ENCODE data around the gene ADRA1B. TPM values are rescaled to one million over a fixed set of nuclear protein-coding genes. Genes with fewer than 3 reads are reported as not detected.

The ADRA1B gene
- total RNA-seq, 1 donor from 2014 or later, result 0.57 TPM

- no peaks in the 10 kb centered on the region for H3K4me1 Mint-ChIP-seq (ENCODE audit: low read depth)
- no peaks in the 10 kb centered on the region for H3K36me3 Mint-ChIP-seq (ENCODE audit: insufficient read depth)
- H3K27me3 Mint-ChIP-seq, result peaks cover 7% of the 10 kb centered on the region
- no peaks in the 10 kb centered on the region for H3K9me3 Mint-ChIP-seq (ENCODE audit: low read depth)
- no peak overlapping the region for H3K4me3 Mint-ChIP-seq (ENCODE audit: low read depth)
- DNase-seq (ENCODE audit: low spot score, unreplicated experiment), result no peak
- no peak overlapping the region for H3K27ac Mint-ChIP-seq
- TF ChIP-seq CTCF (IDR thresholded peaks at IDR 0.05; ENCODE audit: unreplicated experiment), result no peak
These were observed 30.0 kb upstream of the ADRA1B start for GRCh38 chr5:159886296-159886695.

DNA sequence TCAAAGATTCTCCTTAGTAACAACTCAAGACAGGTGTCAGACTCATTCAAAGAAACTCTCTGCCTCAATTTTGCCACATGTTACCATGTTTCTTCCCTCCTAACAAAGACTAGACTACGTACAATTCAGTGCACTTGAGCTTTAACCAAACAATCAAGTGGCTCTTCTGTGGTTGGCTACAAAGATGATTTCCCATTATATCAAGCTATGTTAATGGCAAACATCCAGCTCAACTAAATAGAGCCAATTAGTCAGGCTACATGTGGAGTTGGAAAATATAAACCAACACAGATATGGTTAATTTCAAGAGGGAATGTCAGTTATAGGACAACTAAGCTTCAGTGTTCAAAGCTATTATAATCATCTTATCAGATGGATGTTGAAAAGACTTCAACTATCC lies 29.2 kb upstream of the ADRA1B start:
- no peaks in the 10 kb centered on the region for H3K36me3 Mint-ChIP-seq (ENCODE audit: insufficient read depth)
- no peak overlapping the region for H3K27ac Mint-ChIP-seq
- no peak for DNase-seq (ENCODE audit: low spot score, unreplicated experiment)
- H3K4me1 Mint-ChIP-seq (ENCODE audit: low read depth), result no peaks in the 10 kb centered on the region
- TF ChIP-seq CTCF (IDR thresholded peaks at IDR 0.05; ENCODE audit: unreplicated experiment), result no peak
- H3K4me3 Mint-ChIP-seq (ENCODE audit: low read depth), result no peak overlapping the region
- H3K27me3 Mint-ChIP-seq, result peaks cover 5% of the 10 kb centered on the region
- H3K9me3 Mint-ChIP-seq (ENCODE audit: low read depth), result no peaks in the 10 kb centered on the region

DNA sequence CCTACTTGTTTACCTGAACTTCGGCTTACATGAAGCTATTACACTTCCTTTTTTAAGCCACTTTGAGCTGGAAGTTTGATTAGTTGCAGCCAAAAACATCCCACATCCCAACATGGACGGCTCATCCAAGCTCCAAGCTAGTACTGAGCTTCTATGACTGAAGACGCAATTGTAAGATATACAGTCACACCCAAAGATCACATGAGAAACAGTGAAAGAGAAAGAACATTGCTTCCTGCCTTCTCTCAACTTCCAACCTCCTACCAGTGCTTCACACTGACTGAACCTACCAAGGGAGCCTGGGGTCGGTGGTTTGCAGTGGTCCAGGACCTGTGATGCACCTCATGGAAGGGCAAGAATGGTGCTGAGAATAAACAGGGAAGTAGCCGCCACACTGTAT lies 27.4 kb upstream of the ADRA1B start:
- no peak for DNase-seq (ENCODE audit: low spot score, unreplicated experiment)
- no peak for TF ChIP-seq CTCF (IDR thresholded peaks at IDR 0.05; ENCODE audit: unreplicated experiment)
- Mint-ChIP-seq H3K27me3 (no peaks in the 10 kb centered on the region), H3K4me3 (ENCODE audit: low read depth) (no peak overlapping the region), H3K27ac (no peak overlapping the region), H3K4me1 (ENCODE audit: low read depth) (no peaks in the 10 kb centered on the region), H3K36me3 (ENCODE audit: insufficient read depth) (no peaks in the 10 kb centered on the region), H3K9me3 (ENCODE audit: low read depth) (no peaks in the 10 kb centered on the region)

DNA sequence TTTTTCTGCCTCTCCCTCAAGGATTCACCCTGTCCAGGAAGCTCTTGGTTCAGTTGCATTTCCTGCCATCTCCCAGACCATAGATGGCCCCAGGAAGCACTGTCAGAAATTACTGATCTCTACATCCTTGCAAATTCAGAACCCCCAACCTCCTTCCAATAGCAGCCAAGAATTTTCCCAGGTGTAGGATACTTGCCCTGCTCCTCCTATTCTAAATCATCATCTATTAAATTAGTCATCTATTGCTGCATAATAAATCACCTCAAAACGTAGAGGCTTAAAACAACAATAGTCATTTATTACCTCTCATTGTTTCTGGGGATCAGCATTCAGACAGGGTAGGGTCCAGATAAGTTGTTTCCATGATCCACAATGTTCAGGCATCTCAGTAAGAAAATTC lies 26.1 kb upstream of the ADRA1B start:
- Mint-ChIP-seq H3K27ac (no peak overlapping the region), H3K9me3 (ENCODE audit: low read depth) (no peaks in the 10 kb centered on the region), H3K4me1 (ENCODE audit: low read depth) (no peaks in the 10 kb centered on the region), H3K4me3 (ENCODE audit: low read depth) (no peak overlapping the region), H3K27me3 (no peaks in the 10 kb centered on the region), H3K36me3 (ENCODE audit: insufficient read depth) (no peaks in the 10 kb centered on the region)
- no peak for TF ChIP-seq CTCF (IDR thresholded peaks at IDR 0.05; ENCODE audit: unreplicated experiment)
- no peak for DNase-seq (ENCODE audit: low spot score, unreplicated experiment)

- Mint-ChIP-seq H3K9me3 (ENCODE audit: low read depth) (no peaks in the 10 kb centered on the region), H3K27ac (no peak overlapping the region)
- no peak for DNase-seq (ENCODE audit: low spot score, unreplicated experiment)
These were observed 24.9 kb upstream of the ADRA1B start for GRCh38 chr5:159891371-159891770.

More at GRCh38 chr5:159891371-159891770, 24.9 kb upstream of the ADRA1B start:
- no peak for TF ChIP-seq CTCF (IDR thresholded peaks at IDR 0.05; ENCODE audit: unreplicated experiment)
- no peaks in the 10 kb centered on the region for H3K27me3 Mint-ChIP-seq
- no peaks in the 10 kb centered on the region for H3K36me3 Mint-ChIP-seq (ENCODE audit: insufficient read depth)
- H3K4me3 Mint-ChIP-seq (ENCODE audit: low read depth), result no peak overlapping the region
- H3K4me1 Mint-ChIP-seq (ENCODE audit: low read depth), result no peaks in the 10 kb centered on the region

Data from progenitor cell of endocrine pancreas (in vitro differentiated cells).